ENCODE measurements around the gene PDE11A.

- no peak for TF ChIP-seq POLR2A (IDR thresholded peaks at IDR 0.05; ENCODE audit: low read depth, low read length)
- no peak for TF ChIP-seq POLR2AphosphoS5 (IDR thresholded peaks at IDR 0.05; ENCODE audit: low read depth, low read length)
- TF ChIP-seq PAX5 (IDR thresholded peaks at IDR 0.05; ENCODE audit: insufficient read depth, low read length, severe bottlenecking), result no peak
Observed at GRCh38 chr2:177668617-177669016, 404.0 kb downstream of the PDE11A start.
